Testis (tissue), 3 donors: ENCODE results near the gene TMEM213. TPM values are rescaled to one million over a fixed set of nuclear protein-coding genes. Genes with fewer than 3 reads are reported as not detected.
"Not testable (repeated sequence)": the region's sequence is repeated elsewhere in the genome, so short reads cannot be mapped to it uniquely, and the experiment has no call there.

ENCODE experiments used
- DNase-seq: peaks from one replicate; pipeline ENCODE4 v3.0.0-alpha.2; 2019
- H3K27ac ChIP-seq, 2 donors: fragments of 200-600 bp; sonication (generic); one replicate each; pipeline ENCODE4 v1.5.1; 2019
- H3K27me3 ChIP-seq: fragments of 200-600 bp; sonication (generic); one replicate; pipeline ENCODE4 v1.5.1; 2019
- H3K36me3 ChIP-seq: fragments of 200-600 bp; sonication (generic); one replicate; pipeline ENCODE4 v1.5.1; 2017; ENCODE audit warnings: low read depth; ENCODE audit errors: missing control alignments
- H3K4me1 ChIP-seq: fragments of 200-600 bp; sonication (generic); one replicate; pipeline ENCODE4 v1.5.1; 2019
- H3K4me3 ChIP-seq, 2 donors: fragments of 200-600 bp; sonication (generic); one replicate each; pipeline ENCODE4 v1.5.1; 2017 to 2019
- H3K9me3 ChIP-seq: fragments of 200-600 bp; sonication (generic); one replicate; pipeline ENCODE4 v1.5.1; 2017
- CTCF ChIP-seq, 3 experiments: fragments of 450-650 bp in 2 of 3; fragments of 200-600 bp in 1 of 3; sonication (generic) in 1 of 3; IDR thresholded peaks; one replicate each; pipeline ENCODE4 v1.5.1; 2016 to 2019; ENCODE audit warnings: antibody characterized with exemption in 3 of 3, mild to moderate bottlenecking in 2 of 3, moderate library complexity in 1 of 3
- POLR2A ChIP-seq: fragments of 450-650 bp; IDR thresholded peaks from one replicate; pipeline ENCODE4 v1.6.1; 2017; ENCODE audit warnings: antibody characterized with exemption, mild to moderate bottlenecking, moderate library complexity
- WGBS, 2 donors: methylation state at CpG; one replicate each; pipeline ENCODE4 v1.1.5; 2018; 5-methylcytosine and 5-hydroxymethylcytosine counted together
- intact Hi-C: fragments of 100-400 bp; cut with DNase I; formaldehyde crosslinking; loops from one replicate; pipeline ENCODE4 v1.15.1; 2023; ENCODE audit warnings: low total_unique reads
- polyA plus RNA-seq: library from polyadenylated mRNA; stranded (reverse); fragments of 350-450 nt; fragmentation: Illumina TruSeq; extraction: RNeasy Lipid Tissue Mini Kit (QIAGEN cat#74804); gene quantifications from one replicate; pipeline ENCODE4 v1.2.3, GENCODE V29; 2014; ENCODE audit warnings: low read depth, low replicate concordance; ENCODE audit not compliant: insufficient read depth
- total RNA-seq, 2 donors: library from RNA; depleted of rRNA; stranded (reverse); fragments of >200 nt; gene quantifications; one replicate each; pipeline ENCODE4 v1.2.3, GENCODE V29; 2016

TMEM213 gene
- total and polyA plus RNA-seq, 3 donors from 2014 or later = 0.09 to 0.31 TPM; not detected in 1

GRCh38 chr7:138801256-138801655 lies 3.5 kb downstream of the TMEM213 start:
- intact Hi-C loops = no loop called here
- DNase-seq = no peak
- TF ChIP-seq CTCF (IDR thresholded peaks at IDR 0.05) (no peak), POLR2A (no peak)
- Histone ChIP-seq H3K27me3 (no peaks in the 10 kb centered on the region), H3K27ac (no peak overlapping the region), H3K4me3 (no peak overlapping the region), H3K9me3 (no peaks in the 10 kb centered on the region), H3K36me3 (no peaks in the 10 kb centered on the region), H3K4me1 (no peaks in the 10 kb centered on the region)
- 72 to 88% methylated on average over 2 to 3 of the region's 3 CpGs for WGBS, 2 donors

GRCh38 chr7:138802706-138803105 lies 4.9 kb downstream of the TMEM213 start:
- intact Hi-C loops = no loop called here

GRCh38 chr7:138804618-138805017 lies 6.8 kb downstream of the TMEM213 start:
- Histone ChIP-seq H3K36me3 (no peaks in the 10 kb centered on the region), H3K27me3 (no peaks in the 10 kb centered on the region), H3K4me1 (no peaks in the 10 kb centered on the region), H3K4me3 (no peak overlapping the region), H3K27ac (no peak overlapping the region), H3K9me3 (no peaks in the 10 kb centered on the region)
- no peak for DNase-seq
- 88% methylated on average over 1 of the region's 1 CpG for WGBS, 2 donors
- intact Hi-C loops = no loop called here
- TF ChIP-seq CTCF (IDR thresholded peaks at IDR 0.05) (no peak), POLR2A (no peak)

More at GRCh38 chr7:138802706-138803105, 4.9 kb downstream of the TMEM213 start:
- no peak overlapping the region for H3K27ac ChIP-seq
- no peaks in the 10 kb centered on the region for H3K9me3 ChIP-seq
- no peaks in the 10 kb centered on the region for H3K27me3 ChIP-seq
- 96 to 97% methylated on average over 18 of the region's 18 CpGs for WGBS, 2 donors
- TF ChIP-seq POLR2A = no peak
- TF ChIP-seq CTCF (IDR thresholded peaks at IDR 0.05) = no peak
- H3K4me3 ChIP-seq = no peak overlapping the region
- H3K36me3 ChIP-seq = no peaks in the 10 kb centered on the region
- H3K4me1 ChIP-seq = no peaks in the 10 kb centered on the region
- DNase-seq = no peak

GRCh38 chr7:138809346-138809745 lies 11.6 kb downstream of the TMEM213 start:
- 88 to 90% methylated on average over 2 to 4 of the region's 4 CpGs for WGBS, 2 donors
- Histone ChIP-seq H3K9me3 (no peaks in the 10 kb centered on the region), H3K36me3 (no peaks in the 10 kb centered on the region), H3K4me3 (no peak overlapping the region), H3K27ac (no peak overlapping the region), H3K27me3 (no peaks in the 10 kb centered on the region), H3K4me1 (no peaks in the 10 kb centered on the region)
- TF ChIP-seq CTCF (IDR thresholded peaks at IDR 0.05) (no peak), POLR2A (no peak)
- no peak for DNase-seq
- intact Hi-C loops = no loop called here

GRCh38 chr7:138811327-138811726 lies 13.5 kb downstream of the TMEM213 start:
- DNase-seq, H3K4me3 ChIP-seq, intact Hi-C loops, H3K9me3 ChIP-seq, H3K27me3 ChIP-seq, H3K4me1 ChIP-seq, H3K36me3 ChIP-seq, H3K27ac ChIP-seq: not testable (repeated sequence)
- WGBS, 2 donors = 89 to 92% methylated on average over 2 of the region's 2 CpGs
